Natural killer cell treated with Interleukin-12 subunit alpha and Interleukin-12 subunit beta and Interleukin-15 and Interleukin-18, amount 100 ng/mL, for 72 hours (primary cell): Measurements from ENCODE around the gene SRGAP3. TPM values are rescaled to one million over a fixed set of nuclear protein-coding genes. Genes with fewer than 3 reads are reported as not detected.

Experiments
- ATAC-seq, 2 donors: fragments of 150-1000 bp; cut with Tn5 transposase in 1 of 2; sonication (Bioruptor Pico), chemical (Tn5 transposase) in 1 of 2; 2 replicates each; pipeline ENCODE4 v1.10.0; 2021
- DNase-seq: peaks from one replicate; pipeline ENCODE4 v3.0.0; 2022; ENCODE audit warnings: low spot score
- H3K27ac Mint-ChIP-seq, 2 donors: 1 replicate in 1 of 2; 2 replicates in 1 of 2; pipeline ENCODE4 v1.8.0; 2022; ENCODE audit warnings: mixed read lengths in 2 of 2, mild to moderate bottlenecking in 1 of 2, moderate library complexity in 1 of 2
- H3K27me3 Mint-ChIP-seq, 2 donors: 1 replicate in 1 of 2; 2 replicates in 1 of 2; pipeline ENCODE4 v1.8.0; 2022; ENCODE audit warnings: mixed read lengths in 2 of 2
- H3K36me3 Mint-ChIP-seq: one replicate; pipeline ENCODE4 v1.8.0; 2022; ENCODE audit warnings: mixed read lengths
- H3K4me1 Mint-ChIP-seq, 2 donors: 1 replicate in 1 of 2; 2 replicates in 1 of 2; pipeline ENCODE4 v1.8.0; 2022; ENCODE audit warnings: low read depth in 2 of 2, mixed read lengths in 2 of 2, mild to moderate bottlenecking in 1 of 2
- H3K4me3 Mint-ChIP-seq: one replicate; pipeline ENCODE4 v1.8.0; 2022; ENCODE audit warnings: mixed read lengths
- H3K9me3 Mint-ChIP-seq: 2 replicates; pipeline ENCODE4 v1.8.0; 2022; ENCODE audit warnings: mixed read lengths
- total RNA-seq, 2 donors: library from RNA; stranded (reverse); gene quantifications; one replicate each; pipeline ENCODE4 v1.2.3, GENCODE V29; 2022

Gene SRGAP3
- total RNA-seq, 2 donors from 2014 or later, result 0.33 to 1.6 TPM

- H3K27me3 Mint-ChIP-seq, result peaks cover 0 to 7% of the 10 kb centered on the region in 2 donors
- no peaks in the 10 kb centered on the region for H3K9me3 Mint-ChIP-seq
- ATAC-seq (no peak), DNase-seq (no peak)
- no peak overlapping the region for H3K4me3 Mint-ChIP-seq
- H3K4me1 Mint-ChIP-seq, result no peaks in the 10 kb centered on the region
- no peaks in the 10 kb centered on the region for H3K36me3 Mint-ChIP-seq
- no peak overlapping the region for H3K27ac Mint-ChIP-seq
Observed at GRCh38 chr3:9198899-9199335, 50.5 kb downstream of the SRGAP3 start.

GRCh38 chr3:9198261-9198660 is 51.2 kb downstream of the SRGAP3 start:
- Mint-ChIP-seq H3K27me3 (peaks cover 0 to 4% of the 10 kb centered on the region in 2 donors), H3K9me3 (no peaks in the 10 kb centered on the region), H3K36me3 (no peaks in the 10 kb centered on the region), H3K4me1 (no peaks in the 10 kb centered on the region), H3K27ac (no peak overlapping the region), H3K4me3 (no peak overlapping the region)
- no peak for ATAC-seq
- DNase-seq, result no peak

GRCh38 chr3:9196020-9196419 is 53.4 kb downstream of the SRGAP3 start:
- no peak for ATAC-seq
- H3K36me3 Mint-ChIP-seq, result no peaks in the 10 kb centered on the region
- H3K27me3 Mint-ChIP-seq, result peaks cover 4 to 6% of the 10 kb centered on the region in 2 donors
- no peak overlapping the region for H3K4me3 Mint-ChIP-seq
- no peaks in the 10 kb centered on the region for H3K4me1 Mint-ChIP-seq
- H3K27ac Mint-ChIP-seq, result no peak overlapping the region
- H3K9me3 Mint-ChIP-seq, result no peaks in the 10 kb centered on the region
- DNase-seq, result no peak

GRCh38 chr3:9195390-9195789 is 54.1 kb downstream of the SRGAP3 start:
- DNase-seq (no peak), ATAC-seq (peak in 1 of 2 donors; percentile 38)
- Mint-ChIP-seq H3K27me3 (peaks cover 4 to 6% of the 10 kb centered on the region in 2 donors), H3K9me3 (no peaks in the 10 kb centered on the region), H3K4me3 (no peak overlapping the region), H3K36me3 (no peaks in the 10 kb centered on the region), H3K27ac (no peak overlapping the region), H3K4me1 (no peaks in the 10 kb centered on the region)

- no peak overlapping the region for H3K27ac Mint-ChIP-seq
- H3K4me3 Mint-ChIP-seq, result no peak overlapping the region
- H3K4me1 Mint-ChIP-seq, result no peaks in the 10 kb centered on the region
- DNase-seq (no peak), ATAC-seq (no peak)
- no peaks in the 10 kb centered on the region for H3K36me3 Mint-ChIP-seq
- H3K27me3 Mint-ChIP-seq, result peaks cover 4 to 6% of the 10 kb centered on the region in 2 donors
- H3K9me3 Mint-ChIP-seq, result no peaks in the 10 kb centered on the region
Observed at GRCh38 chr3:9194509-9195184, 54.8 kb downstream of the SRGAP3 start.

GRCh38 chr3:9193633-9194195 is 55.7 kb downstream of the SRGAP3 start:
- ATAC-seq (no peak), DNase-seq (no peak)
- H3K4me1 Mint-ChIP-seq, result no peaks in the 10 kb centered on the region
- no peak overlapping the region for H3K4me3 Mint-ChIP-seq
- no peaks in the 10 kb centered on the region for H3K36me3 Mint-ChIP-seq
- no peaks in the 10 kb centered on the region for H3K9me3 Mint-ChIP-seq
- no peak overlapping the region for H3K27ac Mint-ChIP-seq
- H3K27me3 Mint-ChIP-seq, result peaks cover 4 to 6% of the 10 kb centered on the region in 2 donors

GRCh38 chr3:9193211-9193610 is 56.2 kb downstream of the SRGAP3 start:
- Mint-ChIP-seq H3K4me1 (no peaks in the 10 kb centered on the region), H3K27ac (no peak overlapping the region), H3K4me3 (no peak overlapping the region), H3K36me3 (no peaks in the 10 kb centered on the region), H3K9me3 (no peaks in the 10 kb centered on the region), H3K27me3 (peaks cover 4 to 6% of the 10 kb centered on the region in 2 donors)
- ATAC-seq (no peak), DNase-seq (no peak)

GRCh38 chr3:9192248-9193025 is 57.0 kb downstream of the SRGAP3 start:
- ATAC-seq (no peak), DNase-seq (no peak)
- H3K4me3 Mint-ChIP-seq, result no peak overlapping the region
- peaks cover 6% of the 10 kb centered on the region in 2 donors for H3K27me3 Mint-ChIP-seq
- no peak overlapping the region for H3K27ac Mint-ChIP-seq
- H3K9me3 Mint-ChIP-seq, result no peaks in the 10 kb centered on the region
- no peaks in the 10 kb centered on the region for H3K36me3 Mint-ChIP-seq
- H3K4me1 Mint-ChIP-seq, result no peaks in the 10 kb centered on the region

- H3K27ac Mint-ChIP-seq, result no peak overlapping the region
- H3K27me3 Mint-ChIP-seq, result peaks cover 6 to 7% of the 10 kb centered on the region in 2 donors
- no peak for DNase-seq
Observed at GRCh38 chr3:9190276-9190675, 59.2 kb downstream of the SRGAP3 start.

GRCh38 chr3:9188583-9188982 is 60.9 kb downstream of the SRGAP3 start:
- ATAC-seq, result no peak
- DNase-seq, result no peak
- no peak overlapping the region for H3K4me3 Mint-ChIP-seq

More at GRCh38 chr3:9190276-9190675, 59.2 kb downstream of the SRGAP3 start:
- Mint-ChIP-seq H3K9me3 (no peaks in the 10 kb centered on the region), H3K4me3 (no peak overlapping the region), H3K36me3 (no peaks in the 10 kb centered on the region), H3K4me1 (no peaks in the 10 kb centered on the region)
- ATAC-seq, result no peak

GRCh38 chr3:9185701-9186100 is 63.7 kb downstream of the SRGAP3 start:
- Mint-ChIP-seq H3K4me1 (peaks cover under 1% of the 10 kb centered on the region in 2 donors), H3K4me3 (no peak overlapping the region), H3K9me3 (no peaks in the 10 kb centered on the region), H3K36me3 (no peaks in the 10 kb centered on the region), H3K27me3 (peaks cover 0 to 3% of the 10 kb centered on the region in 2 donors), H3K27ac (no peak overlapping the region)
- ATAC-seq (no peak), DNase-seq (no peak)

More at GRCh38 chr3:9188583-9188982, 60.9 kb downstream of the SRGAP3 start:
- no peak overlapping the region for H3K27ac Mint-ChIP-seq
- no peaks in the 10 kb centered on the region for H3K36me3 Mint-ChIP-seq
- H3K9me3 Mint-ChIP-seq, result no peaks in the 10 kb centered on the region
- no peaks in the 10 kb centered on the region for H3K4me1 Mint-ChIP-seq
- peaks cover 6 to 7% of the 10 kb centered on the region in 2 donors for H3K27me3 Mint-ChIP-seq

GRCh38 chr3:9185046-9185445 is 64.4 kb downstream of the SRGAP3 start:
- H3K4me3 Mint-ChIP-seq, result no peak overlapping the region
- peaks cover 7% of the 10 kb centered on the region in 2 donors for H3K4me1 Mint-ChIP-seq
- DNase-seq (no peak), ATAC-seq (no peak)
- H3K9me3 Mint-ChIP-seq, result no peaks in the 10 kb centered on the region
- H3K27me3 Mint-ChIP-seq, result peaks cover 0 to 3% of the 10 kb centered on the region in 2 donors
- no peaks in the 10 kb centered on the region for H3K36me3 Mint-ChIP-seq
- no peak overlapping the region for H3K27ac Mint-ChIP-seq

GRCh38 chr3:9184461-9184835 is 65.0 kb downstream of the SRGAP3 start:
- ATAC-seq, result no peak

More at GRCh38 chr3:9184461-9184835, 65.0 kb downstream of the SRGAP3 start:
- no peak overlapping the region for H3K4me3 Mint-ChIP-seq
- no peaks in the 10 kb centered on the region for H3K9me3 Mint-ChIP-seq
- peaks cover 13% of the 10 kb centered on the region in 2 donors for H3K4me1 Mint-ChIP-seq
- peaks cover 0 to 3% of the 10 kb centered on the region in 2 donors for H3K27me3 Mint-ChIP-seq
- H3K36me3 Mint-ChIP-seq, result no peaks in the 10 kb centered on the region
- DNase-seq, result no peak
- no peak overlapping the region for H3K27ac Mint-ChIP-seq
